GM12878 (cell line): ENCODE results near the gene CNPY1.

Experiments used
- CBX5 ChIP-seq: sonication (generic); IDR thresholded peaks from 2 replicates; pipeline ENCODE4 v1.6.1; 2016; ENCODE audit warnings: low read depth, moderate library complexity, mild to moderate bottlenecking, inconsistent platforms
- EZH2 ChIP-seq: IDR thresholded peaks from 2 replicates; pipeline ENCODE4 v1.6.1; 2012; ENCODE audit warnings: low read depth, mild to moderate bottlenecking, control low read depth, inconsistent platforms, low read length, borderline replicate concordance; ENCODE audit not compliant: control insufficient read depth
- GABPA ChIP-seq: IDR thresholded peaks from 2 replicates; pipeline ENCODE4 v1.6.1; 2014; ENCODE audit warnings: antibody characterized with exemption, low read depth, mild to moderate bottlenecking, inconsistent platforms
- JUNB ChIP-seq: IDR thresholded peaks from 2 replicates; pipeline ENCODE4 v1.6.1; 2016; ENCODE audit warnings: antibody characterized with exemption, mild to moderate bottlenecking
- POLR2AphosphoS5 ChIP-seq: IDR thresholded peaks from 2 replicates; pipeline ENCODE4 v1.6.1; 2011; ENCODE audit warnings: mild to moderate bottlenecking, low read length, inconsistent platforms
- REST ChIP-seq: IDR thresholded peaks from 2 replicates; pipeline ENCODE4 v1.6.1; 2012; ENCODE audit warnings: mild to moderate bottlenecking, low read depth, low read length
- SUZ12 ChIP-seq: fragments of 200-600 bp; sonication (generic); IDR thresholded peaks from one replicate; pipeline ENCODE4 v1.6.1; 2018; ENCODE audit warnings: antibody characterized with exemption, mild to moderate bottlenecking; ENCODE audit not compliant: unreplicated experiment

- no peak for TF ChIP-seq JUNB
- TF ChIP-seq EZH2 = no peak
- no peak for TF ChIP-seq GABPA
- no peak for TF ChIP-seq CBX5
- TF ChIP-seq SUZ12 = no peak
- TF ChIP-seq POLR2AphosphoS5 = no peak
- no peak for TF ChIP-seq REST
Measured at GRCh38 chr7:155550916-155551315, 4.6 kb upstream of the CNPY1 start.
